MCF 10A (cell line): ENCODE results near the gene LRRN2. TPM values are rescaled to one million over a fixed set of nuclear protein-coding genes. Genes with fewer than 3 reads are reported as not detected.

Experiments used
- BruUV-seq: library from RNA; stranded (reverse); fragments of 400-500 nt; replicated peaks from 2 replicates; lab custom pipeline; 2021; lab: Mats Ljungman, UMichigan
- CTCF ChIA-PET: fragments of 300-600 bp; sonication (Branson Sonifier 250); formaldehyde crosslinking; extraction: SDS; loops from one replicate; lab custom pipeline; 2021; ENCODE audit warnings: antibody characterized with exemption, inconsistent platforms; lab: Yijun Ruan, JAX
- POLR2A ChIA-PET: fragments of 300-600, 350-650 bp; sonication (Branson Sonifier 250); formaldehyde crosslinking; extraction: SDS; loops from one replicate; lab custom pipeline; 2020; ENCODE audit warnings: antibody characterized with exemption, inconsistent platforms; lab: Yijun Ruan, JAX
- DNase-seq: peaks from one replicate; pipeline ENCODE4 v3.0.0-alpha.2; 2018; ENCODE audit not compliant: unreplicated experiment
- H3K27ac Mint-ChIP-seq: one replicate; pipeline ENCODE4 v1.8.0; 2022; ENCODE audit warnings: mild to moderate bottlenecking, low read depth, mixed read lengths; ENCODE audit not compliant: unreplicated experiment
- H3K27me3 Mint-ChIP-seq: one replicate; pipeline ENCODE4 v1.8.0; 2022; ENCODE audit warnings: mixed read lengths; ENCODE audit not compliant: insufficient read depth, unreplicated experiment
- H3K36me3 Mint-ChIP-seq: one replicate; pipeline ENCODE4 v1.8.0; 2022; ENCODE audit warnings: mild to moderate bottlenecking, moderate library complexity, mixed read lengths; ENCODE audit not compliant: insufficient read depth, unreplicated experiment
- H3K4me1 Mint-ChIP-seq: one replicate; pipeline ENCODE4 v1.8.0; 2022; ENCODE audit warnings: mixed read lengths; ENCODE audit not compliant: insufficient read depth, unreplicated experiment
- H3K4me3 Mint-ChIP-seq: one replicate; pipeline ENCODE4 v1.8.0; 2022; ENCODE audit warnings: mild to moderate bottlenecking, moderate library complexity, mixed read lengths; ENCODE audit not compliant: unreplicated experiment
- H3K9me3 Mint-ChIP-seq: one replicate; pipeline ENCODE4 v1.8.0; 2022; ENCODE audit warnings: mixed read lengths; ENCODE audit not compliant: unreplicated experiment
- intact Hi-C: fragments of 100-400 bp; cut with micrococcal nuclease; formaldehyde crosslinking; loops from 2 replicates; pipeline ENCODE4 v1.14.1; 2022
- total RNA-seq: library from RNA; stranded (reverse); gene quantifications from 2 replicates; pipeline ENCODE4 v1.2.3, GENCODE V29; 2022
- TF ChIP-seq, protein P1 (sequence below): fragments of 200-600 bp; IDR thresholded peaks from one replicate; pipeline ENCODE4 v1.8.0; 2022; ENCODE audit warnings: antibody characterized with exemption, mild to moderate bottlenecking; ENCODE audit not compliant: unreplicated experiment

The LRRN2 gene
- total RNA-seq, 1 experiment from 2014 or later = not detected

DNA sequence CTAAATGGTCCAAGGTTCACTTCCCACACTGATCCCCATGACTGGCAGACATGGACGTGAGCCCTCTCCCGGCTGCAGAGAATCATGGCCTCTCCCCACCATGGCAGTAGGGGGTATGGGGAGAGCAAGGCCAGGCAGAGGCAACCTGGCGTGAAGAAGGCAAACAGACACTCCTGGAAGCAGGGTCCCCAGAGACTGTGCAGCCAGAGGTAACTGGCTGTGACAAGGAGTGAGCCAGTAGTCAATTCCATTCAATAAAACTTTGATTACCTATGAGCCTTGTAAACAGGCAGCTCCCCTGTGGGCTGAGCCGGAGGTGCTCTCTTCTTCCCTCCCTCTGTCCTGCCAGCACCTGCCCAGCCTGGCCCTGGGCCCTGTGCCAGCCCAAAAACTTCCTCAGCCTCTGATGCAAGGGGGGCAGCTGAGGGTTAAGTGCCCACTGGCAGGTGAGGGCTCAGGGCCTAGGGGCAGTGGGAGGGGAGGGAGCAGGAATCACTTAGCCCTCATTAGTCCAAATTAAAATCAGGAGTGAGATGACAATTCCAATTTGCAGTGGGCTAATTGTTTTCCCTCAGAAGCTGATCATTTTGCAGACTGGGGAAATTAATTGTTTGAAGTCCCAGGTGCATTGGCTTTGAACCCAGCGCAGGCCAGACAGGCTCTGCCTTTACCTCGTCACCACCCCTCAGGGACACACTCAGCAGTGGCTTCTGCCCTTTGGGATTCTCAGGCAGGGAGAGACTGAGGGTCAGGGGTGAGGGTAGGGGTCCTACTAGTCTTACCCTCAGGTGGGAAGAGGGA, 35.6 kb downstream of the LRRN2 start:
- TF ChIP-seq, protein P1, sequence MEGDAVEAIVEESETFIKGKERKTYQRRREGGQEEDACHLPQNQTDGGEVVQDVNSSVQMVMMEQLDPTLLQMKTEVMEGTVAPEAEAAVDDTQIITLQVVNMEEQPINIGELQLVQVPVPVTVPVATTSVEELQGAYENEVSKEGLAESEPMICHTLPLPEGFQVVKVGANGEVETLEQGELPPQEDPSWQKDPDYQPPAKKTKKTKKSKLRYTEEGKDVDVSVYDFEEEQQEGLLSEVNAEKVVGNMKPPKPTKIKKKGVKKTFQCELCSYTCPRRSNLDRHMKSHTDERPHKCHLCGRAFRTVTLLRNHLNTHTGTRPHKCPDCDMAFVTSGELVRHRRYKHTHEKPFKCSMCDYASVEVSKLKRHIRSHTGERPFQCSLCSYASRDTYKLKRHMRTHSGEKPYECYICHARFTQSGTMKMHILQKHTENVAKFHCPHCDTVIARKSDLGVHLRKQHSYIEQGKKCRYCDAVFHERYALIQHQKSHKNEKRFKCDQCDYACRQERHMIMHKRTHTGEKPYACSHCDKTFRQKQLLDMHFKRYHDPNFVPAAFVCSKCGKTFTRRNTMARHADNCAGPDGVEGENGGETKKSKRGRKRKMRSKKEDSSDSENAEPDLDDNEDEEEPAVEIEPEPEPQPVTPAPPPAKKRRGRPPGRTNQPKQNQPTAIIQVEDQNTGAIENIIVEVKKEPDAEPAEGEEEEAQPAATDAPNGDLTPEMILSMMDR = no peak
- H3K4me3 Mint-ChIP-seq = no peak overlapping the region
- H3K27ac Mint-ChIP-seq = no peak overlapping the region
- no TSS peak for BruUV-seq
- no peaks in the 10 kb centered on the region for H3K36me3 Mint-ChIP-seq
- H3K4me1 Mint-ChIP-seq = peaks cover 8% of the 10 kb centered on the region
- H3K9me3 Mint-ChIP-seq = no peaks in the 10 kb centered on the region
- intact Hi-C loops = no loop called here
- no peak for DNase-seq
- CTCF ChIA-PET = interaction anchor here (0.6 to 0.7 kb wide), 2 partner anchors 97 to 157 kb away, joined by 4 to 5 read pairs; no protein-coding TSS in a partner anchor
- POLR2A ChIA-PET = no interaction called here
- H3K27me3 Mint-ChIP-seq = peaks cover 35% of the 10 kb centered on the region

DNA sequence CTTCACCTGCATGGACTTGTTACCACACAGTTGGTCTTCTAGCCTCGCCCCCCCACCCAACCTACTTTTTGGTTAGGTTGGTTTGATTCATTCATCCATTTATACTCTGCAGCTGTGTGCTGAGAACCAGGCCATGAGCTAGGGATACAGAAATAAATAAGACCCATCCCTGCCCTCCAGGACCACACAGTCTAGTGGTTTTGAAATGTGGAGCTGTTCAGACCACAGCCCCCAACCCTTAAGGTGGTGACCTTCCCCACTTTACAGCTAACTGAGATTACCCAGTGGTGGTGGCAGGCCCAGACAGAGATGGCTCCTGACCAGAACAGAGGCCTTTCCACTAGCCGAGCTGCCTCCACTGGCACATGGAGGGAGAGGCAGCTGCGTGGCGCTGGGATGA, 37.0 kb downstream of the LRRN2 start:
- POLR2A ChIA-PET = no interaction called here

DNA sequence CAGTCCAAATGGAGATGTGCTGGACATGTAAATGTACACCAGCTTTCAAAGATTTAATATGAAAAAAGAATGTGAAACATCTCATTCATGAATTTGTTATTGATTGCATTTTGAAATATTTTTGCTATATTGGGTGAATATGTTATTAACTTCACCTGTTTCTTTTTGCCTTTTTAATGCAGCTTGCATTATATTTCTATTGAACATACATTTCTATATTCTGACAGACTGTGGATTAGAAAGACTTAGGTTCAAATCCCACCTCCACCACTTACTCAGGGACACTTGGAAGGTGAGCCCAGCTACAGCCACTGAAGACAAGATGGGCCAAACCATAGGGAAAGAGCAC, 37.8 kb downstream of the LRRN2 start:
- Mint-ChIP-seq H3K4me3 (no peak overlapping the region), H3K27me3 (peaks cover 46% of the 10 kb centered on the region), H3K9me3 (no peaks in the 10 kb centered on the region), H3K4me1 (peaks cover 8% of the 10 kb centered on the region), H3K27ac (no peak overlapping the region), H3K36me3 (no peaks in the 10 kb centered on the region)
- BruUV-seq = no TSS peak
- POLR2A ChIA-PET = interaction anchor here (0.7 kb wide), 2 partner anchors 25 to 97 kb away, joined by 3 read pairs; no protein-coding TSS in a partner anchor
- TF ChIP-seq, protein P1 = no peak
- CTCF ChIA-PET = interaction anchor here (0.6 to 2.1 kb wide), 5 partner anchors 99 to 414 kb away, joined by 3 to 6 read pairs (median 3); no protein-coding TSS in a partner anchor
- no peak for DNase-seq
- intact Hi-C loops = no loop called here

More for the DNA sequence above, 37.0 kb downstream of the LRRN2 start:
- Mint-ChIP-seq H3K4me1 (peaks cover 8% of the 10 kb centered on the region), H3K36me3 (no peaks in the 10 kb centered on the region), H3K9me3 (no peaks in the 10 kb centered on the region), H3K4me3 (no peak overlapping the region), H3K27ac (no peak overlapping the region), H3K27me3 (peaks cover 46% of the 10 kb centered on the region)
- TF ChIP-seq, protein P1 = no peak
- BruUV-seq = no TSS peak
- CTCF ChIA-PET = interaction anchor here (0.5 to 2.1 kb wide), 7 partner anchors 29 to 485 kb away, joined by 3 to 6 read pairs (median 3); no protein-coding TSS in a partner anchor
- DNase-seq = no peak
- intact Hi-C loops = no loop called here

DNA sequence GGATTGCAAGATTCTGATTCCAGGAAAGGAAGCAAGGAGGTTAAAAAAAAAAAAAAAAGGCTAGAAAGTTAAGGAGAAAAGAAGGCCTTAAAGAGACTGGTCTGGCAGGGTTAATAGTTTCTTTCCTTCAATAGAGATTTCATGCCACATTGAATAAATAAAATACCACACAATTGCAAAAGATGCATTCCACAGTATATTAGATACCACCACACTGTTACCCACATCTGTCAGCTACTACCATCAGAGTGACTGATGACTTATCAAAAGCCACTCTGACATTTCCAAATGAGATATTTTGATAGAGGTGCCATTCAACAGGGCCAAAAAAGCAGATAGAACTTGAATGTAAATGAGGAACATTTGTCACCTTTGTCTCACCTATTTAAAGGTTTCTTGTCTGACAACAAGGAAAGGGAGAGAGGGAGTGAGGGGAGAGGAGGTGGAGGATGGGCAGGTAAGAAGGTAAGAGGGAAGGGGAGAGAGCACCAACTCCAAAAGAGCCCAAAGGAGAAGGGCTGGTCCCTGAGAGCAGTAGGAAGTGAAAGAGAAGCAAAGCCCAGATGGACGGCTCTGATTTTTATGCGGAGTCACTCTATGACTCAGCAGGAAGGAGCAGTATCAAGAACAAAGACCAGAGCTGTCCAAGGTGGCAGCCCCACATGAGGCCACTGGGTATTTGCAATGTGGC, 38.3 kb downstream of the LRRN2 start:
- no peak overlapping the region for H3K27ac Mint-ChIP-seq
- CTCF ChIA-PET = interaction anchor here (0.6 to 2.1 kb wide), 6 partner anchors 100 to 414 kb away, joined by 3 to 6 read pairs (median 3); no protein-coding TSS in a partner anchor
- POLR2A ChIA-PET = interaction anchor here (0.7 to 0.8 kb wide), 4 partner anchors 24 to 256 kb away, joined by 3 to 5 read pairs (median 3); no protein-coding TSS in a partner anchor

More for the DNA sequence above, 38.3 kb downstream of the LRRN2 start:
- intact Hi-C loops = no loop called here
- H3K4me1 Mint-ChIP-seq = peaks cover 8% of the 10 kb centered on the region
- no peak overlapping the region for H3K4me3 Mint-ChIP-seq
- TF ChIP-seq, protein P1 = no peak
- H3K9me3 Mint-ChIP-seq = no peaks in the 10 kb centered on the region
- H3K36me3 Mint-ChIP-seq = no peaks in the 10 kb centered on the region
- peak; percentile 88 for DNase-seq
- peaks cover 46% of the 10 kb centered on the region for H3K27me3 Mint-ChIP-seq
- BruUV-seq = no TSS peak
